ENCODE results near the gene PBX1. TPM values are rescaled to one million over a fixed set of nuclear protein-coding genes. Genes with fewer than 3 reads are reported as not detected.

The PBX1 gene
- total and polyA plus RNA-seq, 8 donors = 17.3 to 113 (median 91.9) TPM

- DNase-seq (no peak), ATAC-seq (no peak), FAIRE-seq (no peak)
- Histone ChIP-seq H3K27ac (no peak overlapping the region), H3K36me3 (peaks cover 0 to 6% (median 0%) of the 10 kb centered on the region in 3 donors), H3K4me1 (peaks cover 5 to 12% (median 9%) of the 10 kb centered on the region in 3 donors), H3K9me3 (no peaks in the 10 kb centered on the region), H3K4me3 (no peak overlapping the region), H3K27me3 (no peaks in the 10 kb centered on the region)
- TF ChIP-seq CTCF (IDR thresholded peaks at IDR 0.05) = peak in 2 of 4 donors; percentile 13 to 20
- intact Hi-C loops (cut with DNase I) = no loop called here
- 79 to 82% methylated on average over 7 of the region's 7 CpGs for WGBS, 2 donors
Observed at GRCh38 chr1:164625004-164625617, 66.1 kb downstream of the PBX1 start.

- DNase-seq (no peak), ATAC-seq (no peak), FAIRE-seq (no peak)
- TF ChIP-seq CTCF (IDR thresholded peaks at IDR 0.05) = no peak
- WGBS, 2 donors = 84 to 86% methylated on average over 7 of the region's 7 CpGs
- Histone ChIP-seq H3K4me1 (peaks cover 26 to 44% (median 39%) of the 10 kb centered on the region in 3 donors), H3K9me3 (no peaks in the 10 kb centered on the region), H3K27ac (no peak overlapping the region), H3K36me3 (peaks cover 0 to 6% (median 0%) of the 10 kb centered on the region in 3 donors), H3K4me3 (no peak overlapping the region), H3K27me3 (no peaks in the 10 kb centered on the region)
- intact Hi-C loops (cut with DNase I) = no loop called here
Observed at GRCh38 chr1:164628772-164629171, 69.8 kb downstream of the PBX1 start.

GRCh38 chr1:164629971-164630370 lies 71.0 kb downstream of the PBX1 start:
- peaks cover 0 to 6% (median 0%) of the 10 kb centered on the region in 3 donors for H3K36me3 ChIP-seq
- peak overlapping the region in 1 of 4 donors; percentile 7 for H3K27ac ChIP-seq

GRCh38 chr1:164630626-164631396 lies 71.8 kb downstream of the PBX1 start:
- H3K27me3 ChIP-seq = no peaks in the 10 kb centered on the region
- ATAC-seq = peak; percentile 23 to 52 (median 35)

More at GRCh38 chr1:164629971-164630370, 71.0 kb downstream of the PBX1 start:
- no peak for TF ChIP-seq CTCF (IDR thresholded peaks at IDR 0.05)
- no peak for DNase-seq
- Histone ChIP-seq H3K9me3 (no peaks in the 10 kb centered on the region), H3K27me3 (no peaks in the 10 kb centered on the region), H3K4me1 (peaks cover 38 to 56% (median 51%) of the 10 kb centered on the region in 3 donors), H3K4me3 (no peak overlapping the region)
- intact Hi-C loops (cut with DNase I) = no loop called here
- no peak for ATAC-seq
- no peak for FAIRE-seq
- WGBS, 2 donors = 61 to 62% methylated on average over 8 of the region's 8 CpGs

More at GRCh38 chr1:164630626-164631396, 71.8 kb downstream of the PBX1 start:
- peak overlapping the region in 2 of 4 donors; percentile 7 to 25 for H3K27ac ChIP-seq
- WGBS, 2 donors = 6 to 10% methylated on average over 3 of the region's 3 CpGs
- H3K4me3 ChIP-seq = no peak overlapping the region
- H3K4me1 ChIP-seq = peaks cover 39 to 64% (median 59%) of the 10 kb centered on the region in 3 donors
- TF ChIP-seq CTCF (IDR thresholded peaks at IDR 0.05) = no peak
- peaks cover 0 to 6% (median 0%) of the 10 kb centered on the region in 3 donors for H3K36me3 ChIP-seq
- FAIRE-seq = no peak
- no peaks in the 10 kb centered on the region for H3K9me3 ChIP-seq
- intact Hi-C loops (cut with DNase I) = no loop called here
- DNase-seq = no peak
